Measurements from ENCODE around the gene GOLGA3.

DNA sequence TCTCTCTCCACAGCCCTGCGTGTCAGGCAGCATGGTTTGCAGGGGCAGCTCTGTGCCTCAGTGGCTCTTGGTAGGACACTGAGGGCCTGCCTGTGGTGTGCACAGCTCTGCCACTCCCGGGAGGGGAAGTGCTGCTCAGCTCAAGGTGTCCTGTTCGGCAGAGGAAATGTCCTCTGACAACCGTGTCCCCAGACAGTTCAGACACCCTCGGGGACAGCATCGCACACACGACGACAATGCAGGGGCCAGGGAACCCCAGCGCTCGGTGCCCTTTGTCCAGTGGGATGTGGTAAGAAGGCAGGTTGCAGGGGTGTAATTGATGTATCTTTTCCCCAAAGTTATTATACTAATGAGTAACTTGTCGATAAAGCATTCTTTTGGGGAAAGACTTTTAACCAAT is 81.3 kb downstream of the GOLGA3 start:
- TF ChIP-seq EZH2 (IDR thresholded peaks at IDR 0.05; ENCODE audit: borderline replicate concordance, low read depth, low read length), result no peak
- TF ChIP-seq, protein P1, sequence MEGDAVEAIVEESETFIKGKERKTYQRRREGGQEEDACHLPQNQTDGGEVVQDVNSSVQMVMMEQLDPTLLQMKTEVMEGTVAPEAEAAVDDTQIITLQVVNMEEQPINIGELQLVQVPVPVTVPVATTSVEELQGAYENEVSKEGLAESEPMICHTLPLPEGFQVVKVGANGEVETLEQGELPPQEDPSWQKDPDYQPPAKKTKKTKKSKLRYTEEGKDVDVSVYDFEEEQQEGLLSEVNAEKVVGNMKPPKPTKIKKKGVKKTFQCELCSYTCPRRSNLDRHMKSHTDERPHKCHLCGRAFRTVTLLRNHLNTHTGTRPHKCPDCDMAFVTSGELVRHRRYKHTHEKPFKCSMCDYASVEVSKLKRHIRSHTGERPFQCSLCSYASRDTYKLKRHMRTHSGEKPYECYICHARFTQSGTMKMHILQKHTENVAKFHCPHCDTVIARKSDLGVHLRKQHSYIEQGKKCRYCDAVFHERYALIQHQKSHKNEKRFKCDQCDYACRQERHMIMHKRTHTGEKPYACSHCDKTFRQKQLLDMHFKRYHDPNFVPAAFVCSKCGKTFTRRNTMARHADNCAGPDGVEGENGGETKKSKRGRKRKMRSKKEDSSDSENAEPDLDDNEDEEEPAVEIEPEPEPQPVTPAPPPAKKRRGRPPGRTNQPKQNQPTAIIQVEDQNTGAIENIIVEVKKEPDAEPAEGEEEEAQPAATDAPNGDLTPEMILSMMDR (IDR thresholded peaks at IDR 0.05 in 2 of 3, conservative IDR thresholded peaks at IDR 0.05 in 1 of 3; ENCODE audit: insufficient read depth in 2 of 3, low read depth in 1 of 3, low read length in 3 of 3), result no peak
- TF ChIP-seq, protein P2, sequence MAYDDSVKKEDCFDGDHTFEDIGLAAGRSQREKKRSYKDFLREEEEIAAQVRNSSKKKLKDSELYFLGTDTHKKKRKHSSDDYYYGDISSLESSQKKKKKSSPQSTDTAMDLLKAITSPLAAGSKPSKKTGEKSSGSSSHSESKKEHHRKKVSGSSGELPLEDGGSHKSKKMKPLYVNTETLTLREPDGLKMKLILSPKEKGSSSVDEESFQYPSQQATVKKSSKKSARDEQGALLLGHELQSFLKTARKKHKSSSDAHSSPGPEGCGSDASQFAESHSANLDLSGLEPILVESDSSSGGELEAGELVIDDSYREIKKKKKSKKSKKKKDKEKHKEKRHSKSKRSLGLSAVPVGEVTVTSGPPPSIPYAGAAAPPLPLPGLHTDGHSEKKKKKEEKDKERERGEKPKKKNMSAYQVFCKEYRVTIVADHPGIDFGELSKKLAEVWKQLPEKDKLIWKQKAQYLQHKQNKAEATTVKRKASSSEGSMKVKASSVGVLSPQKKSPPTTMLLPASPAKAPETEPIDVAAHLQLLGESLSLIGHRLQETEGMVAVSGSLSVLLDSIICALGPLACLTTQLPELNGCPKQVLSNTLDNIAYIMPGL (CRISPR knock-in tag; IDR thresholded peaks at IDR 0.05), result no peak
- no peak for TF ChIP-seq POLR2A (conservative IDR thresholded peaks at IDR 0.05)
- TF ChIP-seq, protein P3, sequence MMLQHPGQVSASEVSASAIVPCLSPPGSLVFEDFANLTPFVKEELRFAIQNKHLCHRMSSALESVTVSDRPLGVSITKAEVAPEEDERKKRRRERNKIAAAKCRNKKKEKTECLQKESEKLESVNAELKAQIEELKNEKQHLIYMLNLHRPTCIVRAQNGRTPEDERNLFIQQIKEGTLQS (IDR thresholded peaks at IDR 0.05), result no peak
- TF ChIP-seq, protein P3 (CRISPR knock-in tag; conservative IDR thresholded peaks at IDR 0.05), result no peak
